ENCODE data around the gene RAD23B. TPM values are rescaled to one million over a fixed set of nuclear protein-coding genes. Genes with fewer than 3 reads are reported as not detected.

The RAD23B gene
- total RNA-seq, result 10 to 100 TPM; 69.8 to 94.4 (median 74.4) TPM

GRCh38 chr9:107282759-107283622 lies at the start of gene RAD23B:
RAD23B (plus strand) TSS chr9:107283279; CDS start chr9:107283630, 351 bp downstream.
- intact Hi-C loops (cut with DNase I), result no loop called here
- peak; percentile 87 for DNase-seq
- Histone ChIP-seq H3K27ac (peak within 1 kb of the TSS; percentile 98 to 100 (median 98)), H3K36me3 (no peaks in the 10 kb centered on the region), H3K4me1 (peaks cover 14 to 62% (median 17%) of the 10 kb centered on the region in 3 donors), H3K27me3 (no peaks in the 10 kb centered on the region), H3K4me3 (peak within 1 kb of the TSS; percentile 82 to 99 (median 96)), H3K9me3 (no peaks in the 10 kb centered on the region)
- TF ChIP-seq POLR2A (IDR thresholded peaks at IDR 0.05) (peak in 3 of 4 donors; percentile 65 to 96 (median 72)), CTCF (IDR thresholded peaks at IDR 0.05) (no peak)
- 0% methylated on average over 1 of the region's 101 CpGs for WGBS, 2 donors

GRCh38 chr9:107235765-107236442 lies 47.2 kb upstream of the RAD23B start:
- TF ChIP-seq POLR2A (IDR thresholded peaks at IDR 0.05) (no peak), CTCF (IDR thresholded peaks at IDR 0.05) (no peak)

GRCh38 chr9:107237873-107238272 lies 45.2 kb upstream of the RAD23B start:
- DNase-seq, result no peak
- H3K27me3 ChIP-seq, result no peaks in the 10 kb centered on the region
- H3K27ac ChIP-seq, result no peak overlapping the region
- no peak overlapping the region for H3K4me3 ChIP-seq
- peaks cover 0 to 7% (median 0%) of the 10 kb centered on the region in 3 donors for H3K4me1 ChIP-seq
- intact Hi-C loops (cut with DNase I), result loop anchor here (10.0 kb wide), 1 partner anchor 107 kb away; no protein-coding TSS in a partner anchor
- 62 to 79% methylated on average over 6 of the region's 6 CpGs for WGBS, 2 donors
- H3K36me3 ChIP-seq, result no peaks in the 10 kb centered on the region
- no peak for TF ChIP-seq CTCF (IDR thresholded peaks at IDR 0.05)
- TF ChIP-seq POLR2A (IDR thresholded peaks at IDR 0.05), result no peak
- H3K9me3 ChIP-seq, result no peaks in the 10 kb centered on the region

More at GRCh38 chr9:107235765-107236442, 47.2 kb upstream of the RAD23B start:
- no peak for DNase-seq
- Histone ChIP-seq H3K4me1 (no peaks in the 10 kb centered on the region), H3K4me3 (no peak overlapping the region), H3K36me3 (no peaks in the 10 kb centered on the region), H3K27ac (no peak overlapping the region), H3K27me3 (no peaks in the 10 kb centered on the region), H3K9me3 (no peaks in the 10 kb centered on the region)
- 89% methylated on average over 3 of the region's 3 CpGs for WGBS, 2 donors
- intact Hi-C loops (cut with DNase I), result loop anchor here (10.0 kb wide), 1 partner anchor 109 kb away; no protein-coding TSS in a partner anchor

- Histone ChIP-seq H3K36me3 (no peaks in the 10 kb centered on the region), H3K27me3 (no peaks in the 10 kb centered on the region), H3K4me1 (peaks cover 0 to 21% (median 0%) of the 10 kb centered on the region in 3 donors), H3K27ac (no peak overlapping the region), H3K4me3 (no peak overlapping the region), H3K9me3 (no peaks in the 10 kb centered on the region)
- TF ChIP-seq POLR2A (IDR thresholded peaks at IDR 0.05) (no peak), CTCF (IDR thresholded peaks at IDR 0.05) (peak in 5 of 6 experiments; percentile 25 to 56 (median 30))
- intact Hi-C loops (cut with DNase I), result loop anchor here (10.0 kb wide), 1 partner anchor 105 kb away; no protein-coding TSS in a partner anchor
- WGBS, 2 donors, result 50 to 51% methylated on average over 2 of the region's 2 CpGs
- DNase-seq, result no peak
These were observed 43.6 kb upstream of the RAD23B start for GRCh38 chr9:107239474-107239873.

Data from esophagus squamous epithelium (tissue), 5 donors.